Measurements from ENCODE around the gene AP3M1. TPM values are rescaled to one million over a fixed set of nuclear protein-coding genes. Genes with fewer than 3 reads are reported as not detected.

AP3M1 gene
- polyA plus RNA-seq, 3 donors, result 17.5 to 32.0 (median 23.2) TPM

DNA sequence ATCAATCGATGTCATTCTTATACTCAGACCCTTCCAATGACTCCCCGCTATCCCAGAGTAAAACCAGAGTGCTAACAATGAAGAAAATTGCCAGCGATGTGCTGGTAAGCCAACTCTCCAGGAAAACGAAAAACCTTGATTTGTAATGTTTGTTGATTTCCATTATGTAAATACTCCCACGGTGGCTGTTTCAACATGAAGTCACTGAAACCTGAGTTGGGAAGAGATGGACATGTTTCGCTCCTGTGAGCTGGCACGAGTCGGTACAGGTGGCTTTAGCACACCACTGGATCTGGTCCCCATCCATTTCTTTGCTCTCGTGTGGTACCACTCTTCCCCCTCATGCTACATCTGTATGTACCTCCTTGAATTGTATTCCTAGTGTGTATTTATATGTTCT is 52.9 kb downstream of the AP3M1 start:
- H3K4me3 ChIP-seq (replicated peaks in 1 of 3; ENCODE audit: low read depth in 2 of 3, low read length in 3 of 3), result no peak overlapping the region
- no peaks in the 10 kb centered on the region for H3K9me3 Mint-ChIP-seq
- peaks cover 95 to 100% of the 10 kb centered on the region in 2 donors for H3K36me3 ChIP-seq (replicated peaks in 1 of 2; ENCODE audit: control insufficient read depth in 1 of 2, insufficient read depth in 2 of 2, low read length in 2 of 2)
- no peaks in the 10 kb centered on the region for H3K4me1 Mint-ChIP-seq
- intact Hi-C loops (cut with micrococcal nuclease), result no loop called here
- no peak overlapping the region for H3K27ac Mint-ChIP-seq
- no peak overlapping the region for H3K27ac ChIP-seq (ENCODE audit: low read depth in 1 of 2, low read length in 2 of 2)
- H3K9me3 ChIP-seq (replicated peaks in 1 of 2; ENCODE audit: control insufficient read depth in 1 of 2, insufficient read depth in 1 of 2, low read length in 2 of 2), result no peaks in the 10 kb centered on the region
- no peaks in the 10 kb centered on the region for H3K4me1 ChIP-seq (ENCODE audit: control insufficient read depth in 1 of 2, insufficient read depth in 2 of 2, low read length in 2 of 2)
- no peaks in the 10 kb centered on the region for H3K79me2 ChIP-seq (ENCODE audit: insufficient read depth, low read length)
- no peaks in the 10 kb centered on the region for H3K27me3 Mint-ChIP-seq (ENCODE audit: low read depth in 3 of 3)
- WGBS (ENCODE audit: insufficient coverage), result 83% methylated on average over 1 of the region's 9 CpGs
- DNase-seq, result no peak
- TF ChIP-seq, protein P1, sequence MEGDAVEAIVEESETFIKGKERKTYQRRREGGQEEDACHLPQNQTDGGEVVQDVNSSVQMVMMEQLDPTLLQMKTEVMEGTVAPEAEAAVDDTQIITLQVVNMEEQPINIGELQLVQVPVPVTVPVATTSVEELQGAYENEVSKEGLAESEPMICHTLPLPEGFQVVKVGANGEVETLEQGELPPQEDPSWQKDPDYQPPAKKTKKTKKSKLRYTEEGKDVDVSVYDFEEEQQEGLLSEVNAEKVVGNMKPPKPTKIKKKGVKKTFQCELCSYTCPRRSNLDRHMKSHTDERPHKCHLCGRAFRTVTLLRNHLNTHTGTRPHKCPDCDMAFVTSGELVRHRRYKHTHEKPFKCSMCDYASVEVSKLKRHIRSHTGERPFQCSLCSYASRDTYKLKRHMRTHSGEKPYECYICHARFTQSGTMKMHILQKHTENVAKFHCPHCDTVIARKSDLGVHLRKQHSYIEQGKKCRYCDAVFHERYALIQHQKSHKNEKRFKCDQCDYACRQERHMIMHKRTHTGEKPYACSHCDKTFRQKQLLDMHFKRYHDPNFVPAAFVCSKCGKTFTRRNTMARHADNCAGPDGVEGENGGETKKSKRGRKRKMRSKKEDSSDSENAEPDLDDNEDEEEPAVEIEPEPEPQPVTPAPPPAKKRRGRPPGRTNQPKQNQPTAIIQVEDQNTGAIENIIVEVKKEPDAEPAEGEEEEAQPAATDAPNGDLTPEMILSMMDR (IDR thresholded peaks at IDR 0.05), result no peak
- no peaks in the 10 kb centered on the region for H3K27me3 ChIP-seq (ENCODE audit: control insufficient read depth in 2 of 2, insufficient read depth in 2 of 2, low read length in 2 of 2)
- peaks cover 31% of the 10 kb centered on the region for H4K20me1 ChIP-seq (ENCODE audit: insufficient read depth, low read length)
- H3K36me3 Mint-ChIP-seq, result peaks cover 81 to 96% of the 10 kb centered on the region in 2 donors
- H3K4me2 ChIP-seq (replicated peaks; ENCODE audit: extremely low read depth, low read length, poor library complexity, severe bottlenecking), result no peak overlapping the region
- H3K4me3 Mint-ChIP-seq, result no peak overlapping the region
- H3K9ac ChIP-seq (ENCODE audit: insufficient read depth, low read length, poor library complexity, severe bottlenecking), result no peak overlapping the region
- H2AFZ ChIP-seq (ENCODE audit: insufficient read depth, low read depth, low read length, poor library complexity, severe bottlenecking), result no peak overlapping the region

DNA sequence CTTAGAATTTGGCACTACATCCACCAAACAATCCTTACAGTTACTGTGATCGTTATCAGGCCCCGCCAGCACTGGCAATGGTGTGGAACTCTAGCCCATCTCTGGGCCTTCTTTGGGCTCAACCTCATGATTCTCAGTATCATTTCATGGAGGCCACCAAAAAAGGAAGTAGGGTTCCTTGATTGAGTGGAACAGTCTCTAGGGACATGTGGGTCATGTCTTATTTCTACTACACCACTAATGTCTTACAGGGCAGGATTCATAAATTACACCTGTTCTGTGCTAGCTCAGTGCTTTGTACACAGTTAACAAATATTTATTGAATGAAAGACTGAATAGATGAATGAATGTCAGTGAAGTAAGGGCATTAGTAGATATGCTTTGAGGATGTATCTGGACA is 53.9 kb downstream of the AP3M1 start:
- H3K4me2 ChIP-seq (replicated peaks; ENCODE audit: extremely low read depth, low read length, poor library complexity, severe bottlenecking), result no peak overlapping the region

More for the DNA sequence above, 53.9 kb downstream of the AP3M1 start:
- Histone ChIP-seq H3K36me3 (replicated peaks in 1 of 2; ENCODE audit: control insufficient read depth in 1 of 2, insufficient read depth in 2 of 2, low read length in 2 of 2) (peaks cover 95 to 100% of the 10 kb centered on the region in 2 donors), H3K9me3 (replicated peaks in 1 of 2; ENCODE audit: control insufficient read depth in 1 of 2, insufficient read depth in 1 of 2, low read length in 2 of 2) (no peaks in the 10 kb centered on the region), H3K79me2 (ENCODE audit: insufficient read depth, low read length) (no peaks in the 10 kb centered on the region), H4K20me1 (ENCODE audit: insufficient read depth, low read length) (peaks cover 31% of the 10 kb centered on the region), H2AFZ (ENCODE audit: insufficient read depth, low read depth, low read length, poor library complexity, severe bottlenecking) (no peak overlapping the region), H3K4me3 (replicated peaks in 1 of 3; ENCODE audit: low read depth in 2 of 3, low read length in 3 of 3) (no peak overlapping the region), H3K9ac (ENCODE audit: insufficient read depth, low read length, poor library complexity, severe bottlenecking) (no peak overlapping the region), H3K27me3 (ENCODE audit: control insufficient read depth in 2 of 2, insufficient read depth in 2 of 2, low read length in 2 of 2) (no peaks in the 10 kb centered on the region), H3K27ac (ENCODE audit: low read depth in 1 of 2, low read length in 2 of 2) (peak overlapping the region in 1 of 2 donors; percentile 7), H3K4me1 (ENCODE audit: control insufficient read depth in 1 of 2, insufficient read depth in 2 of 2, low read length in 2 of 2) (no peaks in the 10 kb centered on the region)
- no peak overlapping the region for H3K4me3 Mint-ChIP-seq
- H3K27me3 Mint-ChIP-seq (ENCODE audit: low read depth in 3 of 3), result no peaks in the 10 kb centered on the region
- TF ChIP-seq, protein P1 (IDR thresholded peaks at IDR 0.05), result no peak
- intact Hi-C loops (cut with micrococcal nuclease), result no loop called here
- H3K9me3 Mint-ChIP-seq, result no peaks in the 10 kb centered on the region
- peaks cover 79 to 96% of the 10 kb centered on the region in 2 donors for H3K36me3 Mint-ChIP-seq
- WGBS (ENCODE audit: insufficient coverage), result no CpG with 5 or more reads among the region's 2 CpGs
- DNase-seq, result no peak
- no peaks in the 10 kb centered on the region for H3K4me1 Mint-ChIP-seq
- peak overlapping the region in 1 of 7 donors; percentile 72 for H3K27ac Mint-ChIP-seq
